ENCODE measurements around the gene TM9SF1. TPM values are rescaled to one million over a fixed set of nuclear protein-coding genes. Genes with fewer than 3 reads are reported as not detected.

The TM9SF1 gene
- total and polyA plus RNA-seq, 2 of the 13 experiments (the other 11 are each of a cell fraction or from before 2014, with no cell fraction given), result 83.2 to 110 TPM

DNA sequence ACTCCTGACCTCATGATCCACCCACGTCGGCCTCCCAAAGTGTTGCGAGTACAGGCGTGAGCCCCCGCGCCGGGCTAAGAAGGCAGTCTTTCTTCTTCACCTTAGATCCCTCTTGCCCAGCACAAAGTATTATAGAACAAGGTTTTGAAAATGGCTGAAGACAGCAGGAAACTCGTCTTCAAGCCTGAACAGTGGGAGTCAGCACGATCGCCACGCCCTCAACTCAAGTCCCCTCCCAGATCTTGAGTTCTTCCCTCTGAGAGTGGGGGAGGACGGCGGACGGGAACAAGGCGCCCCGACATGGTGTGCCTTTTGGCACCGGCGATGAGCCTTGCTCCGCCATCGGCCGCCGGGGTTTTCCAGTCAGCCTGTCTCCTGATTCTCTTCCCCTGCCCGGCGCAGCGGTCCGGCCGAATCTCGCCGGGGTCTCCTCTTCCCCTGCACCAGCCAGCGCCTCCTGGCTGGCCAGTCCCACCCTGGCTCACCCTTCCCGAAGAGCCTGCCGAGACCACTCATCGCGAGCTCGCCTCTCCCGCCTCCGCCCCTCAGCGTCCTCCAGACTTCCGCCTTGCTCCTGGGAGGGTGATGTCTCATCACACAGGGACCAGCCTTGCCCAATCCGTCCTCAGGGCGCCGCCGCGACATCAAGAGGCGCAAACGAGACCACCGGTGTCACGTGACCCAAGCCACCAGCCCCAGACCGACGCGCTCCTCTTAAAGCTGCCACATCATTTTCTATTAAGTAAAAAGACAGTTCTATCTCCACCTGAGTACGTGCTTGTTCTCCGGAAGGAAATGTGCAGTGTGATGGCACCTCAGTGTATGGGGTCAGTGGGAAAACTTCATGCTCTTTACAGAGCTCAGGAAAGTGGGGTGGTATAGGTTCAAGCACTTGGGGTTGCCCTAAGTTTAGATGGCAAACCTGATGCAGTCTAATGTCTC, 18.0 kb upstream of the TM9SF1 start, which contains the start of gene CHMP4A (continued):
- TF ChIP-seq, protein P1, sequence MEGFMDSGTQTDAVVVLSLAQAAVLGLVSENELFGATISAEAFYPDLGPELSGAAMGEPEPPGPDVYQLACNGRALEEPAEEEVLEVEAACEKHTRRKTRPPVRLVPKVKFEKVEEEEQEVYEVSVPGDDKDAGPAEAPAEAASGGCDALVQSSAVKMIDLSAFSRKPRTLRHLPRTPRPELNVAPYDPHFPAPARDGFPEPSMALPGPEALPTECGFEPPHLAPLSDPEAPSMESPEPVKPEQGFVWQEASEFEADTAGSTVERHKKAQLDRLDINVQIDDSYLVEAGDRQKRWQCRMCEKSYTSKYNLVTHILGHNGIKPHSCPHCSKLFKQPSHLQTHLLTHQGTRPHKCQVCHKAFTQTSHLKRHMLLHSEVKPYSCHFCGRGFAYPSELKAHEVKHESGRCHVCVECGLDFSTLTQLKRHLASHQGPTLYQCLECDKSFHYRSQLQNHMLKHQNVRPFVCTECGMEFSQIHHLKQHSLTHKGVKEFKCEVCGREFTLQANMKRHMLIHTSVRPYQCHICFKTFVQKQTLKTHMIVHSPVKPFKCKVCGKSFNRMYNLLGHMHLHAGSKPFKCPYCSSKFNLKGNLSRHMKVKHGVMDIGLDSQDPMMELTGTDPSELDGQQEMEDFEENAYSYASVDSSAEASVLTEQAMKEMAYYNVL (CRISPR knock-in tag; IDR thresholded peaks at IDR 0.05; ENCODE audit: borderline replicate concordance), result peak; percentile 63; the same call in 1 of the 2 replicates
- TF ChIP-seq SP1 (IDR thresholded peaks at IDR 0.05), result no peak
- peak; percentile 89 for TF ChIP-seq SP1 (CRISPR knock-in tag; IDR thresholded peaks at IDR 0.05)
- TF ChIP-seq ZNF775 (CRISPR knock-in tag; IDR thresholded peaks at IDR 0.05; ENCODE audit: borderline replicate concordance), result 0 out of 2 replicates have a peak, but pooled peaks have one; percentile 44
- peak; percentile 98 for TF ChIP-seq RFXAP (CRISPR knock-in tag; IDR thresholded peaks at IDR 0.05; ENCODE audit: borderline replicate concordance)
- peak; percentile 61 for TF ChIP-seq GMEB2 (CRISPR knock-in tag; IDR thresholded peaks at IDR 0.05; ENCODE audit: low read depth)
- peak; percentile 93 for TF ChIP-seq ARNTL (CRISPR knock-in tag; IDR thresholded peaks at IDR 0.05)
- TF ChIP-seq, protein P2, sequence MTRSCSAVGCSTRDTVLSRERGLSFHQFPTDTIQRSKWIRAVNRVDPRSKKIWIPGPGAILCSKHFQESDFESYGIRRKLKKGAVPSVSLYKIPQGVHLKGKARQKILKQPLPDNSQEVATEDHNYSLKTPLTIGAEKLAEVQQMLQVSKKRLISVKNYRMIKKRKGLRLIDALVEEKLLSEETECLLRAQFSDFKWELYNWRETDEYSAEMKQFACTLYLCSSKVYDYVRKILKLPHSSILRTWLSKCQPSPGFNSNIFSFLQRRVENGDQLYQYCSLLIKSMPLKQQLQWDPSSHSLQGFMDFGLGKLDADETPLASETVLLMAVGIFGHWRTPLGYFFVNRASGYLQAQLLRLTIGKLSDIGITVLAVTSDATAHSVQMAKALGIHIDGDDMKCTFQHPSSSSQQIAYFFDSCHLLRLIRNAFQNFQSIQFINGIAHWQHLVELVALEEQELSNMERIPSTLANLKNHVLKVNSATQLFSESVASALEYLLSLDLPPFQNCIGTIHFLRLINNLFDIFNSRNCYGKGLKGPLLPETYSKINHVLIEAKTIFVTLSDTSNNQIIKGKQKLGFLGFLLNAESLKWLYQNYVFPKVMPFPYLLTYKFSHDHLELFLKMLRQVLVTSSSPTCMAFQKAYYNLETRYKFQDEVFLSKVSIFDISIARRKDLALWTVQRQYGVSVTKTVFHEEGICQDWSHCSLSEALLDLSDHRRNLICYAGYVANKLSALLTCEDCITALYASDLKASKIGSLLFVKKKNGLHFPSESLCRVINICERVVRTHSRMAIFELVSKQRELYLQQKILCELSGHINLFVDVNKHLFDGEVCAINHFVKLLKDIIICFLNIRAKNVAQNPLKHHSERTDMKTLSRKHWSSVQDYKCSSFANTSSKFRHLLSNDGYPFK (CRISPR knock-in tag; IDR thresholded peaks at IDR 0.05; ENCODE audit: borderline replicate concordance), result peak; percentile 100
- TF ChIP-seq KLF13 (CRISPR knock-in tag; IDR thresholded peaks at IDR 0.05), result peak; percentile 97
- peak; percentile 99 for TF ChIP-seq RBM39 (IDR thresholded peaks at IDR 0.05; ENCODE audit: low read depth, low read length, poor library complexity, severe bottlenecking)
- TF ChIP-seq NRL (CRISPR knock-in tag; IDR thresholded peaks at IDR 0.05; ENCODE audit: borderline replicate concordance), result peak; percentile 99
- TF ChIP-seq ZNF510 (CRISPR knock-in tag; IDR thresholded peaks at IDR 0.05; ENCODE audit: low read depth), result peak; percentile 92
- TF ChIP-seq ZNF501 (CRISPR knock-in tag; IDR thresholded peaks at IDR 0.05), result peak; percentile 98
- 0 out of 2 replicates have a peak, but pooled peaks have one; percentile 97 for TF ChIP-seq ZNF260 (CRISPR knock-in tag; IDR thresholded peaks at IDR 0.05; ENCODE audit: borderline replicate concordance, low read depth)
- peak; percentile 61; the same call in 1 of the 2 replicates for TF ChIP-seq ZNF770 (CRISPR knock-in tag; IDR thresholded peaks at IDR 0.05)
- peak; percentile 98 for TF ChIP-seq MXD4 (CRISPR knock-in tag; IDR thresholded peaks at IDR 0.05)
- TF ChIP-seq ZNF251 (CRISPR knock-in tag; IDR thresholded peaks at IDR 0.05), result 0 out of 2 replicates have a peak, but pooled peaks have one; percentile 24
- TF ChIP-seq ZNF224 (CRISPR knock-in tag; IDR thresholded peaks at IDR 0.05), result peak; percentile 93
